ENCODE measurements around the gene BCAS1.

BCAS1 gene

DNA sequence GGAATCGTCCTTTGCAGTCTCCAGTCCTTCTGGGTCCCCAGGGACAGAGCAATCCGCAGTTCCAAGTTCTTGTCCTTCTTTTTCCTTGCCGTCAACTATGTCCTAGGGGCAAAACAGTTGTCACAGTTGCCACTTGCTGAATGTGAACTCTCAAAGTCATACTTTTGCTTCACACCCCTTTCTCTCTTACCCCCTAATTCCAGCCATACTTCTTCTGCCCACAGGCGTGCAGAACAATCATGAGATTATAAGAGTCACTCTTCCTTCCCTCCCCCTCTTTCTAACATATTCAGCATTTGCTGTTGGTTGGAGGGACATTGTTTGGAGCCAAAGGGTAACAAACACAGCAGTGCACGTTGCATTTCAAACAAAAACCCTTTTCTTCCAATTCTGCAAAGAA is 74.4 kb downstream of the BCAS1 start:
- peaks cover 5% of the 10 kb centered on the region; the same call in 1 of the 2 replicates for H3K27me3 ChIP-seq (ENCODE audit: insufficient read depth, low read length)
- H3K9me3 ChIP-seq (ENCODE audit: low read length), result no peaks in the 10 kb centered on the region
- H4K20me1 ChIP-seq (ENCODE audit: insufficient read depth, low read length), result no peaks in the 10 kb centered on the region
- H3K36me3 ChIP-seq (ENCODE audit: insufficient read depth, low read length), result no peaks in the 10 kb centered on the region; the same call in 1 of the 2 replicates
- no peak for TF ChIP-seq EZH2 (IDR thresholded peaks at IDR 0.05; ENCODE audit: borderline replicate concordance, low read length)
- TF ChIP-seq, protein P1, sequence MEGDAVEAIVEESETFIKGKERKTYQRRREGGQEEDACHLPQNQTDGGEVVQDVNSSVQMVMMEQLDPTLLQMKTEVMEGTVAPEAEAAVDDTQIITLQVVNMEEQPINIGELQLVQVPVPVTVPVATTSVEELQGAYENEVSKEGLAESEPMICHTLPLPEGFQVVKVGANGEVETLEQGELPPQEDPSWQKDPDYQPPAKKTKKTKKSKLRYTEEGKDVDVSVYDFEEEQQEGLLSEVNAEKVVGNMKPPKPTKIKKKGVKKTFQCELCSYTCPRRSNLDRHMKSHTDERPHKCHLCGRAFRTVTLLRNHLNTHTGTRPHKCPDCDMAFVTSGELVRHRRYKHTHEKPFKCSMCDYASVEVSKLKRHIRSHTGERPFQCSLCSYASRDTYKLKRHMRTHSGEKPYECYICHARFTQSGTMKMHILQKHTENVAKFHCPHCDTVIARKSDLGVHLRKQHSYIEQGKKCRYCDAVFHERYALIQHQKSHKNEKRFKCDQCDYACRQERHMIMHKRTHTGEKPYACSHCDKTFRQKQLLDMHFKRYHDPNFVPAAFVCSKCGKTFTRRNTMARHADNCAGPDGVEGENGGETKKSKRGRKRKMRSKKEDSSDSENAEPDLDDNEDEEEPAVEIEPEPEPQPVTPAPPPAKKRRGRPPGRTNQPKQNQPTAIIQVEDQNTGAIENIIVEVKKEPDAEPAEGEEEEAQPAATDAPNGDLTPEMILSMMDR (IDR thresholded peaks at IDR 0.05; ENCODE audit: low read length), result no peak
- no peak overlapping the region for H3K27ac ChIP-seq (ENCODE audit: low read depth, low read length, poor library complexity, severe bottlenecking)
- no peaks in the 10 kb centered on the region for H3K4me1 ChIP-seq (ENCODE audit: insufficient read depth, low read length, severe bottlenecking)
- no peak overlapping the region for H3K4me2 ChIP-seq (ENCODE audit: low read length)
- H2AFZ ChIP-seq (ENCODE audit: low read length), result no peak overlapping the region
- no peak overlapping the region for H3K9ac ChIP-seq (ENCODE audit: low read length)
- no peaks in the 10 kb centered on the region for H3K9me2 ChIP-seq (ENCODE audit: low read depth, low read length)
- no peak overlapping the region for H3K4me3 ChIP-seq (ENCODE audit: low read depth, low read length, poor library complexity, severe bottlenecking)
- no peaks in the 10 kb centered on the region for H3K79me2 ChIP-seq (ENCODE audit: insufficient read depth, low read length)
- H3F3A ChIP-seq (ENCODE audit: insufficient read depth, low read length), result no peaks in the 10 kb centered on the region

DNA sequence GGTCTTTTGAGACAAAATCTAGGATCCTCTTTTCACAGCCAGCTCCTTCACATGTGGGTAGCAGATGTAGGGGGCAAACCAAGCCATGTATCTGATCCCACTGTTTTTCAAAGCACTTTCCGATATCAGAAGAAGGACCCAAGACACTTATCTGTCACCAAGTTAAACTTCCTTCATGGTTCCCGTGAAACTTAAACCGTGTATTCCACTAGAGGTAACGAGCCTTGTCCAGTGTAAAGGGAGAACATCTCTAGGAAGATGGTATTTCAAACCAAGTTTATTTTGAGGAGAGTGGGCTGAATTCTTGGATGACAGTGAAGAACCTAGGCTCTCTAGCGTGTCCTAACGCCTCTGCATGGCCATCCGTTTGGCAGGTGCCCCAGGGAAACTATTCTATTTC is 76.3 kb downstream of the BCAS1 start:
- H3F3A ChIP-seq (ENCODE audit: insufficient read depth, low read length), result no peaks in the 10 kb centered on the region
- TF ChIP-seq, protein P1 (IDR thresholded peaks at IDR 0.05; ENCODE audit: low read length), result no peak
- no peak for TF ChIP-seq EZH2 (IDR thresholded peaks at IDR 0.05; ENCODE audit: borderline replicate concordance, low read length)
- H3K36me3 ChIP-seq (ENCODE audit: insufficient read depth, low read length), result no peaks in the 10 kb centered on the region
- peaks cover 5% of the 10 kb centered on the region; the same call in 1 of the 2 replicates for H3K27me3 ChIP-seq (ENCODE audit: insufficient read depth, low read length)
- H2AFZ ChIP-seq (ENCODE audit: low read length), result no peak overlapping the region
- H4K20me1 ChIP-seq (ENCODE audit: insufficient read depth, low read length), result no peaks in the 10 kb centered on the region
- no peaks in the 10 kb centered on the region for H3K9me2 ChIP-seq (ENCODE audit: low read depth, low read length)
- H3K79me2 ChIP-seq (ENCODE audit: insufficient read depth, low read length), result no peaks in the 10 kb centered on the region
- H3K4me1 ChIP-seq (ENCODE audit: insufficient read depth, low read length, severe bottlenecking), result no peaks in the 10 kb centered on the region
- H3K4me3 ChIP-seq (ENCODE audit: low read depth, low read length, poor library complexity, severe bottlenecking), result no peak overlapping the region
- no peak overlapping the region for H3K9ac ChIP-seq (ENCODE audit: low read length)
- H3K27ac ChIP-seq (ENCODE audit: low read depth, low read length, poor library complexity, severe bottlenecking), result no peak overlapping the region
- no peak overlapping the region for H3K4me2 ChIP-seq (ENCODE audit: low read length)
- no peaks in the 10 kb centered on the region for H3K9me3 ChIP-seq (ENCODE audit: low read length)

- Histone ChIP-seq H3K4me3 (ENCODE audit: low read depth, low read length, poor library complexity, severe bottlenecking) (no peak overlapping the region), H3K9me3 (ENCODE audit: low read length) (no peaks in the 10 kb centered on the region), H3K9me2 (ENCODE audit: low read depth, low read length) (no peaks in the 10 kb centered on the region), H3K27me3 (ENCODE audit: insufficient read depth, low read length) (peaks cover 5% of the 10 kb centered on the region; the same call in 1 of the 2 replicates), H4K20me1 (ENCODE audit: insufficient read depth, low read length) (no peaks in the 10 kb centered on the region), H3F3A (ENCODE audit: insufficient read depth, low read length) (no peaks in the 10 kb centered on the region), H3K36me3 (ENCODE audit: insufficient read depth, low read length) (no peaks in the 10 kb centered on the region), H3K9ac (ENCODE audit: low read length) (no peak overlapping the region), H3K27ac (ENCODE audit: low read depth, low read length, poor library complexity, severe bottlenecking) (no peak overlapping the region), H2AFZ (ENCODE audit: low read length) (no peak overlapping the region), H3K4me2 (ENCODE audit: low read length) (no peak overlapping the region), H3K4me1 (ENCODE audit: insufficient read depth, low read length, severe bottlenecking) (no peaks in the 10 kb centered on the region), H3K79me2 (ENCODE audit: insufficient read depth, low read length) (no peaks in the 10 kb centered on the region)
- no peak for TF ChIP-seq EZH2 (IDR thresholded peaks at IDR 0.05; ENCODE audit: borderline replicate concordance, low read length)
- TF ChIP-seq, protein P1 (IDR thresholded peaks at IDR 0.05; ENCODE audit: low read length), result no peak
Observed at GRCh38 chr20:53993310-53993709, 77.1 kb downstream of the BCAS1 start.
